HG03354 (cell line): ENCODE data around the gene AVPR2.

Experiments
- ATAC-seq: cut with Tn5 transposase; IDR thresholded peaks from one replicate; pipeline ENCODE4 v1.9.1; 2021; ENCODE audit warnings: mild to moderate bottlenecking; ENCODE audit not compliant: unreplicated experiment, poor library complexity, severe bottlenecking

AVPR2 gene

GRCh38 chrX:153908219-153908860, 3.9 kb downstream of the AVPR2 start:
- ATAC-seq, result no peak

GRCh38 chrX:153909024-153909979, 4.8 kb downstream of the AVPR2 start:
- ATAC-seq, result peak; percentile 48

GRCh38 chrX:153909980-153910360, 5.5 kb downstream of the AVPR2 start:
- ATAC-seq, result no peak

- ATAC-seq, result no peak
Measured at GRCh38 chrX:153910446-153910845, 6.0 kb downstream of the AVPR2 start.

GRCh38 chrX:153911798-153912197, 7.3 kb downstream of the AVPR2 start:
- no peak for ATAC-seq

GRCh38 chrX:153913211-153913610, 8.7 kb downstream of the AVPR2 start:
- no peak for ATAC-seq

GRCh38 chrX:153913701-153914100, 9.2 kb downstream of the AVPR2 start:
- ATAC-seq, result no peak

- ATAC-seq, result no peak
Measured at GRCh38 chrX:153917869-153918268, 13.4 kb downstream of the AVPR2 start.

GRCh38 chrX:153919281-153919680, 14.8 kb downstream of the AVPR2 start:
- no peak for ATAC-seq

- no peak for ATAC-seq
Measured at GRCh38 chrX:153920546-153920945, 16.1 kb downstream of the AVPR2 start.

GRCh38 chrX:153921070-153921469, 16.6 kb downstream of the AVPR2 start:
- no peak for ATAC-seq

GRCh38 chrX:153921511-153922446, 17.3 kb downstream of the AVPR2 start:
- ATAC-seq, result no peak

GRCh38 chrX:153922932-153923857, 18.7 kb downstream of the AVPR2 start:
- no peak for ATAC-seq

GRCh38 chrX:153924149-153924861, 19.8 kb downstream of the AVPR2 start:
- no peak for ATAC-seq

GRCh38 chrX:153925387-153925738, 20.9 kb downstream of the AVPR2 start:
- no peak for ATAC-seq

GRCh38 chrX:153925739-153926551, 21.5 kb downstream of the AVPR2 start, which contains the start of gene ARHGAP4:
ARHGAP4 (minus strand) TSS chrX:153926264; CDS start chrX:153926202, 62 bp downstream.
- no peak for ATAC-seq

GRCh38 chrX:153926552-153926857, 22.0 kb downstream of the AVPR2 start:
- peak; percentile 0 for ATAC-seq
